ENCODE measurements around the gene TAS2R7. TPM values are rescaled to one million over a fixed set of nuclear protein-coding genes. Genes with fewer than 3 reads are reported as not detected.

The TAS2R7 gene
- total RNA-seq, 1 donor from 2014 or later, result not detected

DNA sequence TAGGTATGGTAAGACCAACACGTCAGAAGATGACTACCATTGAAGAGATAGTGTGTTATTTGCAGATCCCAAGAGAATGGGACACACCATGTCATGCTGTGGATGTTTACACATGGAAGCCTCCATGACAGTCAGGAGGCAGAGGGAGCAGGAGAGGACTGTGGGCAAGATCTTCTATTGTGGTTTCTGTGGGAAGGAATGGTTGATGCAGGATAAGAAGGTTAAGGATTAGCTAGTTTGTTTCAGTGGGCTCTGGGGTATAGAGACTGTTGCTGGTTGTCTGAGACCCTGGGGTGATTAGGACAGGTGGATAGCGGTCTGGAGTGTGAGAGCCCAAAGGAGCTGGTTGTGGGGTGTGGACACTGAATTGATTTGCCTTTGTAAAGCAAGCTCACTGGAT is 23.3 kb downstream of the TAS2R7 start:
- Histone ChIP-seq H3K27me3 (ENCODE audit: low read depth) (peaks cover 18% of the 10 kb centered on the region), H3K9me3 (replicated peaks) (no peaks in the 10 kb centered on the region), H3K27ac (replicated peaks) (no peak overlapping the region), H3K4me1 (no peaks in the 10 kb centered on the region), H3K36me3 (no peaks in the 10 kb centered on the region), H3K4me3 (no peak overlapping the region)
- intact Hi-C loops (cut with micrococcal nuclease), result no loop called here
- no peak for DNase-seq
- TF ChIP-seq CTCF (IDR thresholded peaks at IDR 0.05; ENCODE audit: borderline replicate concordance), result no peak

GRCh38 chr12:10771132-10771733 is 31.2 kb downstream of the TAS2R7 start:
- Histone ChIP-seq H3K27me3 (ENCODE audit: low read depth) (peaks cover 90% of the 10 kb centered on the region), H3K4me3 (no peak overlapping the region), H3K27ac (replicated peaks) (no peak overlapping the region), H3K36me3 (no peaks in the 10 kb centered on the region), H3K9me3 (replicated peaks) (no peaks in the 10 kb centered on the region), H3K4me1 (no peaks in the 10 kb centered on the region)
- no peak for DNase-seq
- intact Hi-C loops (cut with micrococcal nuclease), result loop anchor here (5.0 kb wide), 2 partner anchors 426 to 716 kb away; no protein-coding TSS in a partner anchor
- TF ChIP-seq CTCF (IDR thresholded peaks at IDR 0.05; ENCODE audit: borderline replicate concordance), result peak; percentile 80

DNA sequence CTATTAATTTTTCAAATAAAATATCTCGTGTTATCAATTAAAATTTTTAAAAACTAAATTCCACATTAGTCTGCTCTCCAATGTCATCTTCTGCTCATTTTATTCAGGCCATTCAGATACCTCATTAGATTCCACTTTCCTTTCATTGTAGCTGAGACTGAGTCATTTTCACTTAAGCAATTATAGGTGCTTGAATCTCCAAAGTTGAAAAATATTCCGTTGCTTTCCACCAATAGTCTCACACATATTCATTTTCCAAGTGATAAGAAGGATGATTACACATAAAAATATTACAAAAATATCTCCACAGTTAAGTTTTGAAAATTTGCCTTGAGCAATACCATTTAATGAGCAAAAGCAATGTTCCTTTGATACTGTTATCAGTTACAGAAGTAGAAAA is 42.8 kb downstream of the TAS2R7 start:
- DNase-seq, result no peak
- Histone ChIP-seq H3K4me3 (no peak overlapping the region), H3K4me1 (no peaks in the 10 kb centered on the region), H3K9me3 (replicated peaks) (peaks cover 20% of the 10 kb centered on the region), H3K27ac (replicated peaks) (no peak overlapping the region), H3K27me3 (ENCODE audit: low read depth) (peaks cover 40% of the 10 kb centered on the region), H3K36me3 (no peaks in the 10 kb centered on the region)
- no peak for TF ChIP-seq CTCF (IDR thresholded peaks at IDR 0.05; ENCODE audit: borderline replicate concordance)
- intact Hi-C loops (cut with micrococcal nuclease), result no loop called here

DNA sequence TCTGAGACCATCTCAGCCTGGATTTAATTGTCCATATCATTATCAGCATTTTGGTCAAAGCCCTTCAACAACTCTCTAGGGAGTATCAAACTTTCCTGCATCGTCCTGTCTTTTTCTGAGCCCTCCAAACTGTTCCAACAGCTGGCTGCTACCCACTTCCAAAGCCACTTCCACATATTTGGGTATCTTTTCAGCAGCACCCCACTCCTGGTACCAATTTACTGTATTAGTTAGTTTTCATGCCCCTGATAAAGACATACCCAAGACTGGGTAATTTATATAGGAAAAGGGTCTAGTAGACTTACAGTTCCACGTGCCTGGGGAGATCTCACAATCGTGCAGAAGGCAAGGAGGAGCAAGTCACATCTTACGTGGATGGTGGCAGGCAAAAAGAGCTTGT is 46.2 kb downstream of the TAS2R7 start:
- intact Hi-C loops (cut with micrococcal nuclease), result no loop called here

DNA sequence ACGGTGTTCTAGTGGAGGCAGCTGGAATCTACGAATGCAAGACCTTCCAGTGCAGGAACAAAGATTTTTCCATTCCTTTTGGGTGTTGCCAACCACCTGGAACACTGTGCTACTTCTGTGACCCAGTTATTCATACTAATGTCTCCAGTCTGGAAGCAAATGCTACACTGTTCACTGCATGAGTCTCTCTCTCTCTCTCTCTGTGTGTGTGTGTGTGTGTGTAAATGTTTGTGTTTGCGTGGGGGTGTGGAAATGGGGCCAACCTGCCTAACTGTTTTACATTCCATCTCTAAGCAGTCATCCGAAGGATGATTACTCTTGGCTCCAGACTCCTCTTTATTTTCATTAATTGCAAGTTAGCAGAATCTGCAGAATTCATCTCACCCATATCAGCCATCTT is 49.4 kb downstream of the TAS2R7 start:
- no peak for TF ChIP-seq CTCF (IDR thresholded peaks at IDR 0.05; ENCODE audit: borderline replicate concordance)
- intact Hi-C loops (cut with micrococcal nuclease), result no loop called here
- H3K27me3 ChIP-seq (ENCODE audit: low read depth), result peaks cover 29% of the 10 kb centered on the region
- no peak for DNase-seq
- no peak overlapping the region for H3K4me3 ChIP-seq
- H3K9me3 ChIP-seq (replicated peaks), result peaks cover 20% of the 10 kb centered on the region
- no peaks in the 10 kb centered on the region for H3K36me3 ChIP-seq
- peaks cover 12% of the 10 kb centered on the region for H3K4me1 ChIP-seq
- H3K27ac ChIP-seq (replicated peaks), result no peak overlapping the region

More for the DNA sequence above, 46.2 kb downstream of the TAS2R7 start:
- Histone ChIP-seq H3K9me3 (replicated peaks) (peaks cover 20% of the 10 kb centered on the region), H3K4me3 (no peak overlapping the region), H3K36me3 (no peaks in the 10 kb centered on the region), H3K27ac (replicated peaks) (no peak overlapping the region), H3K4me1 (no peaks in the 10 kb centered on the region), H3K27me3 (ENCODE audit: low read depth) (peaks cover 24% of the 10 kb centered on the region)
- no peak for TF ChIP-seq CTCF (IDR thresholded peaks at IDR 0.05; ENCODE audit: borderline replicate concordance)
- no peak for DNase-seq

Other genes starting within 250 kb of the TAS2R7 start
- gene MAGOHB, start 189.0 kb downstream of the TAS2R7 start, total RNA-seq, result 13.9 TPM
- gene STYK1, start 128.6 kb downstream of the TAS2R7 start, total RNA-seq, result not detected
- gene YBX3, start 79.3 kb downstream of the TAS2R7 start, total RNA-seq, result 903 TPM
- not detected for gene TAS2R8, start 4.7 kb upstream of the TAS2R7 start, total RNA-seq
- not detected for gene TAS2R9, start 7.5 kb upstream of the TAS2R7 start, total RNA-seq
- not detected for gene TAS2R10, start 23.7 kb upstream of the TAS2R7 start, total RNA-seq
- gene PRR4, start 46.8 kb upstream of the TAS2R7 start, total RNA-seq, result 1.2 TPM
- 5.6 TPM for gene PRH1, start 81.6 kb upstream of the TAS2R7 start, total RNA-seq
- 0.41 TPM for gene TAS2R13, start 106.9 kb upstream of the TAS2R7 start, total RNA-seq
- gene PRH2, start 126.6 kb upstream of the TAS2R7 start, total RNA-seq, result not detected
- gene TAS2R14, start 136.6 kb upstream of the TAS2R7 start, total RNA-seq, result 0.58 TPM
- 0.47 TPM for gene TAS2R50, start 184.3 kb upstream of the TAS2R7 start, total RNA-seq
- 0.44 TPM for gene TAS2R20, start 195.7 kb upstream of the TAS2R7 start, total RNA-seq
- 0.38 TPM for gene TAS2R19, start 220.0 kb upstream of the TAS2R7 start, total RNA-seq
- 0.88 TPM for gene TAS2R31, start 228.8 kb upstream of the TAS2R7 start, total RNA-seq